Heart left ventricle (tissue), 16 donors: Measurements from ENCODE around the gene NUDT3. TPM values are rescaled to one million over a fixed set of nuclear protein-coding genes. Genes with fewer than 3 reads are reported as not detected.

ENCODE experiments used
- ATAC-seq, 4 donors: fragments of 200-7000 bp; cut with Tn5 transposase; one replicate each; pipeline ENCODE4 v1.9.1; 2020 to 2022; ENCODE audit warnings: moderate library complexity in 4 of 4, mild to moderate bottlenecking in 3 of 4, moderate number of reproducible peaks in 1 of 4
- DNase-seq, 5 donors: peaks; one replicate each; pipeline ENCODE4 v3.0.0-alpha.2; 2020
- H3K27ac ChIP-seq, 12 donors: fragments of 200-600 bp; sonication (generic) in 4 of 12; one replicate each; pipeline versions ENCODE4 v1.5.0 to v1.8.0; 2016 to 2022; ENCODE audit warnings: mild to moderate bottlenecking in 2 of 12
- H3K27me3 ChIP-seq, 9 donors: fragments of 200-600 bp; sonication (generic) in 2 of 9; one replicate each; pipeline versions ENCODE4 v1.5.1 to v1.8.0; 2016 to 2022; ENCODE audit warnings: mild to moderate bottlenecking in 3 of 9
- H3K36me3 ChIP-seq, 9 donors: fragments of 200-600 bp; sonication (generic) in 2 of 9; one replicate each; pipeline versions ENCODE4 v1.5.0 to v1.8.0; 2018 to 2022; ENCODE audit warnings: mild to moderate bottlenecking in 2 of 9
- H3K4me1 ChIP-seq, 12 donors: fragments of 200-600 bp; sonication (generic) in 4 of 12; one replicate each; pipeline versions ENCODE4 v1.5.0 to v1.8.0; 2016 to 2022; ENCODE audit warnings: mild to moderate bottlenecking in 3 of 12
- H3K4me3 ChIP-seq, 12 donors: fragments of 200-600 bp; sonication (generic) in 4 of 12; one replicate each; pipeline versions ENCODE4 v1.5.0 to v1.8.0; 2017 to 2022; ENCODE audit warnings: mild to moderate bottlenecking in 9 of 12, moderate library complexity in 4 of 12
- H3K9me3 ChIP-seq, 12 donors: fragments of 200-600 bp; sonication (generic) in 4 of 12; one replicate each; pipeline versions ENCODE4 v1.5.0 to v1.8.0; 2016 to 2022; ENCODE audit warnings: mild to moderate bottlenecking in 1 of 12
- POLR2A ChIP-seq, 2 donors: fragments of 450-650 bp; IDR thresholded peaks; one replicate each; pipeline ENCODE4 v1.6.1; 2017; ENCODE audit warnings: antibody characterized with exemption in 2 of 2, mild to moderate bottlenecking in 2 of 2, moderate library complexity in 2 of 2
- WGBS, 4 donors: extraction: QIAGEN DNeasy Blood & Tissue Kit in 2 of 4; methylation state at CpG; one replicate each; pipeline versions ENCODE4 v1.1.5 to v1.1.7; 2013 to 2018; 5-methylcytosine and 5-hydroxymethylcytosine counted together
- intact Hi-C, 10 donors: fragments of 100-400 bp; cut with DNase I; formaldehyde crosslinking; loops; one replicate each; pipeline versions ENCODE4 v1.11.1 to v1.14.2; 2022
- microRNA-seq, 4 donors: library from miRNA; unstranded; fragments of <30 nt; microRNA quantifications; one replicate each; pipeline versions ENCODE4 to v1.2.0, GENCODE V29; 2017 to 2020
- polyA plus RNA-seq, 2 donors: library from polyadenylated mRNA; stranded (reverse); fragments of 200-250 nt; gene quantifications; one replicate each; pipeline ENCODE4 v1.2.3, GENCODE V29; 2013
- total RNA-seq, 9 donors: library from RNA; depleted of rRNA in 2 of 9; stranded (reverse); fragments of >200 nt in 2 of 9; fragmentation: NEBNext Ultra II Directional in 3 of 9; extraction: Animal tissue kit (Norgen Biotek cat#: 25700) in 3 of 9; gene quantifications; one replicate each; pipeline versions ENCODE4 v1.1.0 to v1.2.4, GENCODE V29; 2016 to 2023
- TF ChIP-seq, protein P1 (sequence below), 12 donors: fragments of 200-600 bp; sonication (generic) in 4 of 12; IDR thresholded peaks; one replicate each; pipeline versions ENCODE4 v1.5.0 to v1.8.0; 2018 to 2022; ENCODE audit warnings: antibody characterized with exemption in 12 of 12, mild to moderate bottlenecking in 5 of 12
- donor health status: ischemic (EF 13 %, LVEDD 7.1; RV severe dilation, severe dysfunction).
- donor health status: healthy with polysubstance abuse.
- donor health status: DM: no; HTN: yes; CAD: no.
- donor health status: DM: no; HTN: no; CAD: no.
- donor health status: ischemic (EF 25% LVEDD 6.9; RV normal size, moderate dysfunction).
- donor health status: ischemic (EF 25% LVEDD 5.7; RV mildly dilated, moderate dysfunction).
- donor health status: healthy.
- donor health status: DM: yes; HTN: yes; CAD: no.
- donor health status: ischemic (EF 35%, LVEDD 5.7; RV mildly dilated, moderate dysfunction).
- donor health status: nonischemic (EF 11% LVEDD 7.7; RV severe dilation, severe dysfunction).
- donor health status: DM: yes; HTN: yes; CAD: no.
- donor health status: PGD.
- donor health status: ischemic (EF 29% LVEDD 5.4; RV normal size, mild dysfunction).
- donor health status: nonischemic (EF 23%, LVEDD 6.1; RV moderate dilation, normal function).

The NUDT3 gene
- total and polyA plus RNA-seq, 11 donors, result 15.9 to 68.4 (median 54.5) TPM

DNA sequence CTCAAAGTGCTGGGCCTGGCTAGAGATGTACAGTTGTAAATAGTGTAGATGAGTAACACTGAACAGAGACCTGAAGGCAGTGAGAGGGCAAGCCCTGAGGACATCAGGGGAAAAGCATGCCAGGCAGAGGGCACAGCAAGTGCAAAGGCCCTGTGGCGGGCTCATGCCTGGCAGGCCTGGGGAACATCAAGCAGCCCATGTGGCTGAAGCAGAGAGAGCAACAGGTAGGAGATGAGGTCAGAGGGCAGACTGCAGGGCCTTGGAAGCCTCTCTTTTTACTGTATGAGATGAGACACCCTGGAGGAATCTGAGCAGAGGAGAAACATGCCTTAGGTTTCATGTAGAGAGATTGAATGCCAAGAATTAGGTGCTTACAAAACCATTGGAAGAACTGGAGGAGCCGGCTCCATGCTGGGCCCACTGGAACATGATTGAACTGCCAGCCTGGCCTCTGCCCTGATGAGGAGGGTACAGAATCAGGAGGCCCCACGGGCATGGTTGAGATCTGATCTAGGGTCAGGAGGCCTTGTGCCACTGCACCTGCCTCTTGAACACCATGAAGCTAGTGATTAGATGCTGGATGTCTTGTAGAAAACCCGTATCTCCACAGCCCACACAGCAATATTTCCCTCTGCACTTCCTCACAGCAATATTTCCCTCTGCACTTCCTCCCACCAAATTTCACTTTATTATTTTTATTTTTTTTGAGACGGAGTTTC, 161.7 kb downstream of the NUDT3 start:
- TF ChIP-seq POLR2A (IDR thresholded peaks at IDR 0.05), result no peak
- TF ChIP-seq, protein P1, sequence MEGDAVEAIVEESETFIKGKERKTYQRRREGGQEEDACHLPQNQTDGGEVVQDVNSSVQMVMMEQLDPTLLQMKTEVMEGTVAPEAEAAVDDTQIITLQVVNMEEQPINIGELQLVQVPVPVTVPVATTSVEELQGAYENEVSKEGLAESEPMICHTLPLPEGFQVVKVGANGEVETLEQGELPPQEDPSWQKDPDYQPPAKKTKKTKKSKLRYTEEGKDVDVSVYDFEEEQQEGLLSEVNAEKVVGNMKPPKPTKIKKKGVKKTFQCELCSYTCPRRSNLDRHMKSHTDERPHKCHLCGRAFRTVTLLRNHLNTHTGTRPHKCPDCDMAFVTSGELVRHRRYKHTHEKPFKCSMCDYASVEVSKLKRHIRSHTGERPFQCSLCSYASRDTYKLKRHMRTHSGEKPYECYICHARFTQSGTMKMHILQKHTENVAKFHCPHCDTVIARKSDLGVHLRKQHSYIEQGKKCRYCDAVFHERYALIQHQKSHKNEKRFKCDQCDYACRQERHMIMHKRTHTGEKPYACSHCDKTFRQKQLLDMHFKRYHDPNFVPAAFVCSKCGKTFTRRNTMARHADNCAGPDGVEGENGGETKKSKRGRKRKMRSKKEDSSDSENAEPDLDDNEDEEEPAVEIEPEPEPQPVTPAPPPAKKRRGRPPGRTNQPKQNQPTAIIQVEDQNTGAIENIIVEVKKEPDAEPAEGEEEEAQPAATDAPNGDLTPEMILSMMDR (IDR thresholded peaks at IDR 0.05), result no peak
- ATAC-seq (no peak), DNase-seq (no peak)
- no peaks in the 10 kb centered on the region for H3K36me3 ChIP-seq
- 82 to 95% (median 84%) methylated on average over 5 of the region's 5 CpGs for WGBS, 4 donors
- no peaks in the 10 kb centered on the region for H3K9me3 ChIP-seq
- H3K4me3 ChIP-seq, result no peak overlapping the region
- H3K27ac ChIP-seq, result no peak overlapping the region
- H3K4me1 ChIP-seq, result peaks cover 0 to 9% (median 3%) of the 10 kb centered on the region in 12 donors
- intact Hi-C loops, result loop anchor here in 1 of 10 donors (5.0 kb wide), 1 partner anchor 34 kb away; no protein-coding TSS in a partner anchor
- no peaks in the 10 kb centered on the region for H3K27me3 ChIP-seq

DNA sequence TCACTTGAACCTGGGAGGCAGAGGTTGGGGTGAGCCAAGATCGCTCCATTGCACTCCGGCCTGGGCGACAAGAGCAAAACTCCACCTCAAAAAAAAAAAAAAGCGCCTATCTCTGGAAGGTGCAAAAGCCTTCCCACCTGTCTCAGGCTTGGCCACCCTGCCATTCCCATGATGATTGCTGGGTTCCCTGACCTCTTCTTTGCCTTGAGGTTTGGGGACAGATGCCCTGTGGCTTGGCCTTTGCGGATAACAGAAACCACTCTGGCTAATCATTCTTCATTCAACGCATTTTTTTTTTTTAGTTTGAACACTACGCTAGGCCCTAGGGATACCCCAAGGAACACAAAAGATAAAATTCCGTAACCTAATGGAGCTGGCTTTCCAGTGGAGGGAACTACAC, 162.6 kb downstream of the NUDT3 start:
- no peak overlapping the region for H3K4me3 ChIP-seq
- H3K9me3 ChIP-seq, result no peaks in the 10 kb centered on the region
- WGBS, 4 donors, result 91 to 94% (median 94%) methylated on average over 8 of the region's 8 CpGs
- H3K27ac ChIP-seq, result no peak overlapping the region
- intact Hi-C loops, result loop anchor here in 1 of 10 donors (5.0 kb wide), 1 partner anchor 33 kb away; no protein-coding TSS in a partner anchor
- no peaks in the 10 kb centered on the region for H3K36me3 ChIP-seq
- H3K4me1 ChIP-seq, result peaks cover 0 to 5% (median 0%) of the 10 kb centered on the region in 12 donors
- no peak for ATAC-seq
- H3K27me3 ChIP-seq, result no peaks in the 10 kb centered on the region
- no peak for TF ChIP-seq POLR2A (IDR thresholded peaks at IDR 0.05)
- TF ChIP-seq, protein P1 (IDR thresholded peaks at IDR 0.05), result no peak
- no peak for DNase-seq

Small RNAs within 50 kb of the gene (microRNA-seq; reads per million reads assigned to microRNA genes)
- gene MIR6835, result 0 reads per million in 4 donors

Other genes with a start within 250 kb of the NUDT3 start
- under 1 TPM in 1 of 9 donors, not detected in 8; 0.20 TPM for gene GRM4, start 246.6 kb downstream of the NUDT3 start, total RNA-seq
- not detected for gene GRM4, start 246.6 kb downstream of the NUDT3 start, polyA plus RNA-seq
- gene HMGA1, start 155.8 kb downstream of the NUDT3 start, total RNA-seq, result 10 to 100 TPM; 36.4 to 71.5 (median 44.8) TPM
- 10 to 100 TPM; 23.0 to 76.1 TPM for gene HMGA1, start 155.8 kb downstream of the NUDT3 start, polyA plus RNA-seq
- gene SMIM29, start 143.7 kb downstream of the NUDT3 start, total RNA-seq, result 10 to 100 TPM; 18.4 to 37.4 (median 22.6) TPM
- 10 to 100 TPM; 36.5 to 50.4 TPM for gene SMIM29, start 143.7 kb downstream of the NUDT3 start, polyA plus RNA-seq
- 1,000 to 10,000 TPM in 1 of 9 donors, 100 to 1,000 TPM in 8; 504 to 1,180 (median 746) TPM for gene RPS10, start 33.4 kb upstream of the NUDT3 start, total RNA-seq
- gene RPS10, start 33.4 kb upstream of the NUDT3 start, polyA plus RNA-seq, result 1,000 to 10,000 TPM; 1,028 to 2,277 TPM
- gene PACSIN1, start 73.4 kb upstream of the NUDT3 start, total RNA-seq, result 10 to 100 TPM in 1 of 9 donors, 1 to 10 TPM in 8; 2.6 to 10.9 (median 6.0) TPM
- gene PACSIN1, start 73.4 kb upstream of the NUDT3 start, polyA plus RNA-seq, result 10 to 100 TPM in 1 of 2 donors, 1 to 10 TPM in 1; 1.6 to 12.7 TPM
- gene SPDEF, start 163.7 kb upstream of the NUDT3 start, total RNA-seq, result under 1 TPM in 7 of 9 donors, not detected in 2; 0.12 to 0.46 (median 0.31) TPM
- under 1 TPM; 0.15 to 0.23 TPM for gene SPDEF, start 163.7 kb upstream of the NUDT3 start, polyA plus RNA-seq